ENCODE results near the gene PCDHB12.
"Not testable (repeated sequence)": the region's sequence is repeated elsewhere in the genome, so short reads cannot be mapped to it uniquely, and the experiment has no call there.

The PCDHB12 gene

GRCh38 chr5:141199359-141200235 lies 8.9 kb upstream of the PCDHB12 start, which contains the start of gene PCDHB11:
Gene PCDHB11, plus strand, starts transcription at chr5:141199627. Its CDS starts 148 bp downstream, at chr5:141199775.
- TF ChIP-seq CTCF (IDR thresholded peaks at IDR 0.05; ENCODE audit: extremely low read depth, insufficient read depth, missing control alignments), result no peak
- DNase-seq (ENCODE audit: low spot score), result no peak
- in situ Hi-C loops (cut with MboI; ENCODE audit: low pct_unique_long_range_greater_than_20kb, low sequenced_read_pairs, unreplicated experiment), result no loop called here

GRCh38 chr5:141201126-141201525 lies 7.4 kb upstream of the PCDHB12 start:
- DNase-seq (ENCODE audit: low spot score); in situ Hi-C loops (cut with MboI; ENCODE audit: low pct_unique_long_range_greater_than_20kb, low sequenced_read_pairs, unreplicated experiment): not testable (repeated sequence)

- DNase-seq (ENCODE audit: low spot score); in situ Hi-C loops (cut with MboI; ENCODE audit: low pct_unique_long_range_greater_than_20kb, low sequenced_read_pairs, unreplicated experiment): not testable (repeated sequence)
These were observed 6.9 kb upstream of the PCDHB12 start for GRCh38 chr5:141201646-141202045.

- in situ Hi-C loops (cut with MboI; ENCODE audit: low pct_unique_long_range_greater_than_20kb, low sequenced_read_pairs, unreplicated experiment); DNase-seq (ENCODE audit: low spot score): not testable (repeated sequence)
These were observed 1.8 kb downstream of the PCDHB12 start for GRCh38 chr5:141210281-141210680.

- in situ Hi-C loops (cut with MboI; ENCODE audit: low pct_unique_long_range_greater_than_20kb, low sequenced_read_pairs, unreplicated experiment), result not testable (repeated sequence)
These were observed 2.3 kb downstream of the PCDHB12 start for GRCh38 chr5:141210849-141211248.

GRCh38 chr5:141213656-141214339 lies 5.3 kb downstream of the PCDHB12 start, which contains the start of gene PCDHB13:
Gene PCDHB13, plus strand, starts transcription at chr5:141213919. Its CDS starts 205 bp downstream, at chr5:141214124.
- in situ Hi-C loops (cut with MboI; ENCODE audit: low pct_unique_long_range_greater_than_20kb, low sequenced_read_pairs, unreplicated experiment), result not testable (repeated sequence)

More at GRCh38 chr5:141210849-141211248, 2.3 kb downstream of the PCDHB12 start:
- not testable (repeated sequence) for DNase-seq (ENCODE audit: low spot score)

GRCh38 chr5:141214583-141214982 lies 6.1 kb downstream of the PCDHB12 start:
- in situ Hi-C loops (cut with MboI; ENCODE audit: low pct_unique_long_range_greater_than_20kb, low sequenced_read_pairs, unreplicated experiment); DNase-seq (ENCODE audit: low spot score): not testable (repeated sequence)

More at GRCh38 chr5:141213656-141214339, 5.3 kb downstream of the PCDHB12 start, which contains the start of gene PCDHB13:
- not testable (repeated sequence) for DNase-seq (ENCODE audit: low spot score)

GRCh38 chr5:141215504-141215903 lies 7.0 kb downstream of the PCDHB12 start:
- in situ Hi-C loops (cut with MboI; ENCODE audit: low pct_unique_long_range_greater_than_20kb, low sequenced_read_pairs, unreplicated experiment); DNase-seq (ENCODE audit: low spot score): not testable (repeated sequence)

- in situ Hi-C loops (cut with MboI; ENCODE audit: low pct_unique_long_range_greater_than_20kb, low sequenced_read_pairs, unreplicated experiment); DNase-seq (ENCODE audit: low spot score): not testable (repeated sequence)
These were observed 7.5 kb downstream of the PCDHB12 start for GRCh38 chr5:141216035-141216434.

GRCh38 chr5:141223112-141223783 lies 14.7 kb downstream of the PCDHB12 start, which contains the start of gene PCDHB14:
Gene PCDHB14, plus strand, starts transcription at chr5:141223343. Its CDS starts 163 bp downstream, at chr5:141223506.
- TF ChIP-seq CTCF (IDR thresholded peaks at IDR 0.05; ENCODE audit: extremely low read depth, insufficient read depth, missing control alignments), result peak; percentile 9
- in situ Hi-C loops (cut with MboI; ENCODE audit: low pct_unique_long_range_greater_than_20kb, low sequenced_read_pairs, unreplicated experiment), result no loop called here
- DNase-seq (ENCODE audit: low spot score), result no peak

GRCh38 chr5:141224844-141225243 lies 16.3 kb downstream of the PCDHB12 start:
- DNase-seq (ENCODE audit: low spot score); in situ Hi-C loops (cut with MboI; ENCODE audit: low pct_unique_long_range_greater_than_20kb, low sequenced_read_pairs, unreplicated experiment): not testable (repeated sequence)

- in situ Hi-C loops (cut with MboI; ENCODE audit: low pct_unique_long_range_greater_than_20kb, low sequenced_read_pairs, unreplicated experiment); DNase-seq (ENCODE audit: low spot score): not testable (repeated sequence)
These were observed 16.9 kb downstream of the PCDHB12 start for GRCh38 chr5:141225421-141225820.
